Vagina (tissue), 2 donors: Measurements from ENCODE around the gene LIF. TPM values are rescaled to one million over a fixed set of nuclear protein-coding genes. Genes with fewer than 3 reads are reported as not detected.
A peak's percentile ranks its signal among the peaks of the same experiment; 100 is the strongest.

Experiments
- DNase-seq, 2 donors: peaks; one replicate each; pipeline ENCODE4 v3.0.0-alpha.2; 2017; ENCODE audit errors: extremely low spot score in 2 of 2
- H3K27ac ChIP-seq: fragments of 200-600 bp; sonication (generic); one replicate; pipeline ENCODE4 v1.5.1; 2019
- H3K27me3 ChIP-seq: fragments of 200-600 bp; sonication (generic); one replicate; pipeline ENCODE4 v1.5.1; 2019
- H3K36me3 ChIP-seq, 2 donors: fragments of 200-600 bp; sonication (generic); one replicate each; pipeline ENCODE4 v1.5.1; 2017 to 2019
- H3K4me1 ChIP-seq: fragments of 200-600 bp; sonication (generic); one replicate; pipeline ENCODE4 v1.5.1; 2019
- H3K4me3 ChIP-seq, 2 donors: fragments of 200-600 bp; sonication (generic); 1 replicate in 1 of 2; 2 replicates in 1 of 2; pipeline ENCODE4 v1.5.1; 2016 to 2019
- H3K9me3 ChIP-seq: fragments of 200-600 bp; sonication (generic); one replicate; pipeline ENCODE4 v1.5.1; 2019
- POLR2A ChIP-seq, 2 donors: fragments of 450-650 bp; IDR thresholded peaks; one replicate each; pipeline ENCODE4 v1.6.1; 2017; ENCODE audit warnings: antibody characterized with exemption in 2 of 2, mild to moderate bottlenecking in 2 of 2, moderate library complexity in 2 of 2
- POLR2AphosphoS5 ChIP-seq, 2 donors: sonication (generic); formaldehyde crosslinking; IDR thresholded peaks; one replicate each; pipeline ENCODE4 v1.9.0; 2017; ENCODE audit warnings: antibody characterized with exemption in 2 of 2, mild to moderate bottlenecking in 2 of 2, low read depth in 1 of 2; ENCODE audit not compliant: insufficient read depth in 1 of 2
- intact Hi-C: fragments of 100-400 bp; cut with DNase I; formaldehyde crosslinking; loops from one replicate; pipeline ENCODE4 v1.15.1; 2023
- total RNA-seq: library from RNA; depleted of rRNA; stranded (reverse); fragments of >200 nt; gene quantifications from one replicate; pipeline ENCODE4 v1.2.3, GENCODE V29; 2016
- TF ChIP-seq, protein P1 (sequence below), 3 experiments: fragments of 450-650 bp in 2 of 3; fragments of 200-600 bp in 1 of 3; sonication (generic) in 1 of 3; IDR thresholded peaks; one replicate each; pipeline ENCODE4 v1.5.1; 2017 to 2019; ENCODE audit warnings: antibody characterized with exemption in 3 of 3, mild to moderate bottlenecking in 2 of 3, moderate library complexity in 2 of 3

The LIF gene
- total RNA-seq, 1 donor from 2014 or later = 0.49 TPM

DNA sequence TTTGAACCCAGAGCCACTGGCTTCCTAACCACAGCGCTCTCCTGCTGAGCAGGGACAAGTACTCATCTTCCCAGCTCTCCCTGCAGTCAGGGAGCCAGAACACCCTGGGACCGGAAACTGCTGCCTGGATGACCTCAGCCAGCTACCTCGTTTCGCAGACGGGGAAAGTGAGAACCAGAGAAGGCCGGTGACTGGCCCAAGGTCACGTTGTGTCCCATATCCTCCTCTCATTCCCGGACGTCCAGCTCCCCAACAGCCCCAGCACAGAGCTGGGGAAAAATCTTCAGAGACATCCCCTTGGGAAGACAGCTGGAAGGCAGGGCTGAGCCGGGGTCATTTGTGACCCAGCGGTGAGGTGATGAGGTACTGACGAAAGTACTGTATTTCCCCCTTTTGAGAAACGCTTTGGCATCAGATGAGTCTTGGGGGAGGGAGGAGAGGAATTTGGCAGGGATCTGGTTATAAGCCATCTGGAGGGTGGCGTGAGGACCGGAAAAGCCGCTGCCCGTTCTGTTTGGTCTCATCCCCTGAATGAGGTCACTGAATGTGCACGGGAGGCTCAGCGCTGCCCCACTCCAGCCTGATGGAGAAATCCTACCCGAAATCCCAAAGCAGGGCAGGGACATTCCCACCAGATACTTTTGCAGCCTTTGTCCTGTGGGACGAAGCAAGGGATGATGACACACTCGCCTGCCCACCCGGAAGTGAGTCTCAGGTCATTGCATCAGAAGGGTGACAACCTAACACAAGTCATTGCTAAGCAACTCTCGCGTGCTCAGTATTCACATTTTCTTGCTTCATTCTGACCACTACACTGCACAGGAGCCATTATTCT lies 41.1 kb downstream of the LIF start:
- no peaks in the 10 kb centered on the region for H3K27me3 ChIP-seq
- TF ChIP-seq POLR2AphosphoS5 (IDR thresholded peaks at IDR 0.05; ENCODE audit: insufficient read depth in 1 of 2, low read depth in 1 of 2) = peak in 1 of 2 donors; percentile 57
- no peak for TF ChIP-seq POLR2A (IDR thresholded peaks at IDR 0.05)
- TF ChIP-seq, protein P1, sequence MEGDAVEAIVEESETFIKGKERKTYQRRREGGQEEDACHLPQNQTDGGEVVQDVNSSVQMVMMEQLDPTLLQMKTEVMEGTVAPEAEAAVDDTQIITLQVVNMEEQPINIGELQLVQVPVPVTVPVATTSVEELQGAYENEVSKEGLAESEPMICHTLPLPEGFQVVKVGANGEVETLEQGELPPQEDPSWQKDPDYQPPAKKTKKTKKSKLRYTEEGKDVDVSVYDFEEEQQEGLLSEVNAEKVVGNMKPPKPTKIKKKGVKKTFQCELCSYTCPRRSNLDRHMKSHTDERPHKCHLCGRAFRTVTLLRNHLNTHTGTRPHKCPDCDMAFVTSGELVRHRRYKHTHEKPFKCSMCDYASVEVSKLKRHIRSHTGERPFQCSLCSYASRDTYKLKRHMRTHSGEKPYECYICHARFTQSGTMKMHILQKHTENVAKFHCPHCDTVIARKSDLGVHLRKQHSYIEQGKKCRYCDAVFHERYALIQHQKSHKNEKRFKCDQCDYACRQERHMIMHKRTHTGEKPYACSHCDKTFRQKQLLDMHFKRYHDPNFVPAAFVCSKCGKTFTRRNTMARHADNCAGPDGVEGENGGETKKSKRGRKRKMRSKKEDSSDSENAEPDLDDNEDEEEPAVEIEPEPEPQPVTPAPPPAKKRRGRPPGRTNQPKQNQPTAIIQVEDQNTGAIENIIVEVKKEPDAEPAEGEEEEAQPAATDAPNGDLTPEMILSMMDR (IDR thresholded peaks at IDR 0.05) = no peak
- no peaks in the 10 kb centered on the region for H3K36me3 ChIP-seq
- H3K4me1 ChIP-seq = peaks cover 87% of the 10 kb centered on the region
- H3K9me3 ChIP-seq = no peaks in the 10 kb centered on the region
- peak in 1 of 2 donors; percentile 95 for DNase-seq
- peak overlapping the region; percentile 76 for H3K27ac ChIP-seq
- peak overlapping the region in 1 of 2 donors; percentile 22 for H3K4me3 ChIP-seq
- intact Hi-C loops = no loop called here

DNA sequence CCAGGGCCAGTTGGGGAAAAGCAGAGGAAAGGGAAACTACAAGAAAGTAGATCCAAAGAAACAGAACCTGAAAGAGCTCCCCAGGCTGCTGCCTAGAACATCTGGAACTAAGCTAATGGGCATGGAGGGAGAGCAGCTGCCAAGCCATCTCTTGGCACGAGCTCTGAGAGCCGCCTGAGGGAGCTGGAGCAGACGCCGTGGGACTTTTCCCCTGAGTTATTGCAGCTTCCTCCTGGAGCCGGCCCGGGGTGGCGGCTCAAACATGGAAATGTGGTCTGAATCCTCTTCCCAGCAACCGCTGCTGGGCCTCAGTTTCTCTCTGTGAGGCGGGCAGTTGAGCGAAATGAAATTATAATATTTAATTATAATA lies 41.8 kb downstream of the LIF start:
- intact Hi-C loops = no loop called here

DNA sequence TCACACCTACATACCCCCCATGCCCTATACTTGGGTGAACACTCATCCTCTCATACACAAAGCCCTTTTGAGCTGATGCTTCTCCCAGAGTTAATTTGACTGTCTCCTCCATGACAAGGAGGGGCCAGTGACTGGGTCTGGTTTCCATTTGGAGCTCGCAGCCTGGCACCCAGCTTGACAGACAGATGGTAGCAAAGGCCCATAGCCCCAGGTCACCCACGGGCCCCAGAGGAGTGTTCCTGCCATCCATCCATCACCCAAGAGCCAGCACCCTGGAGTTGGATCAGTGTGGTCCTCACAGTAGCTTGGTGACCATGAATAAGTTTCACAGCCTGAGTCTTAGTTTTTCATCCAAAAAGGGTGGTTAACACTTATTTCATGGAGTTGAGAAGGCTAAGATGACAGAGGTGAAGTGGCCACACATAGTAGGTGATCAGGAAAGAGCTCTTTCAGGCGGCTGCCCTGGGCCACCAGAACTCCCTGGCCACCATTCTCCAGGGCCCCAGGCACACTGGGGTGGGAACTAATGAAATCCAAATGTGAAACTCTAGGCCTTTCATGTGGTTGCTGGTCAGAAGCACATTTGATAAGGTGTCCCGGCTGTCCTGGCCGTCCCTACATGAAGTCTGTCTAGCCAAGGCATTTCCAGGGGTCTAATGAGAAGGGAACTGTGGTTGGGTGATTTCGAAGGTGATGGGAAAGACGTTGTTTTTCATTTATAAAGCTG lies 42.4 kb downstream of the LIF start:
- TF ChIP-seq POLR2A (IDR thresholded peaks at IDR 0.05) (no peak), POLR2AphosphoS5 (IDR thresholded peaks at IDR 0.05; ENCODE audit: insufficient read depth in 1 of 2, low read depth in 1 of 2) (no peak)
- TF ChIP-seq, protein P1 (IDR thresholded peaks at IDR 0.05) = no peak
- H3K4me1 ChIP-seq = peaks cover 75% of the 10 kb centered on the region
- H3K4me3 ChIP-seq = no peak overlapping the region
- intact Hi-C loops = no loop called here
- no peaks in the 10 kb centered on the region for H3K9me3 ChIP-seq
- no peaks in the 10 kb centered on the region for H3K36me3 ChIP-seq
- no peaks in the 10 kb centered on the region for H3K27me3 ChIP-seq
- DNase-seq = no peak
- H3K27ac ChIP-seq = peak overlapping the region; percentile 76

More for the DNA sequence above, 41.8 kb downstream of the LIF start:
- Histone ChIP-seq H3K27me3 (no peaks in the 10 kb centered on the region), H3K4me3 (no peak overlapping the region), H3K9me3 (no peaks in the 10 kb centered on the region), H3K4me1 (peaks cover 81% of the 10 kb centered on the region), H3K36me3 (no peaks in the 10 kb centered on the region), H3K27ac (peak overlapping the region; percentile 76)
- TF ChIP-seq, protein P1 (IDR thresholded peaks at IDR 0.05) = no peak
- peak in 1 of 2 donors; percentile 9 for TF ChIP-seq POLR2AphosphoS5 (IDR thresholded peaks at IDR 0.05; ENCODE audit: insufficient read depth in 1 of 2, low read depth in 1 of 2)
- no peak for DNase-seq

DNA sequence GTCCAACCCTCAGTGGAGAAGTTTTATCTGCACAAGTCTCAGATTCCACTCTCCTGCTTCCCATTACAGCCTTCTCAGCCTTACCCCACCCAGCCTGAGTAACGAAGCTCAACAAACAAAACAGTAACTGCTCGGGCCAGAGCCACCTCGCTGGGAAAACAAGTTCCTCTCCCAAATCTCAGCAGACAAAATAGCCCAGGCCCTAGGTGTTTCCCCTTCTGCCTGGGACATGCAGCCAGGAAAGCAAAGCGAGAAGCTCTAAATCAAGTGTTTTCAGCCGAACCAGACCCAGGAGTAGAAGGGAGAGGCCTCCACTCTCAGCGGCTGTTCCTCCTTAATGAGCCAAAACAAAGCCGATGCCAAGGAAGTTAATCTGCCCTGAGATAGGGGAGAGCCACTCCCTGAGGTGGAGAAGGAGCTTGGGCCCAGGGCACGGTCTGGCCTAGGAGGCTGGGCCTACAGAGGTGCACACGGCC lies 44.0 kb downstream of the LIF start:
- Histone ChIP-seq H3K4me1 (peaks cover 74% of the 10 kb centered on the region), H3K9me3 (no peaks in the 10 kb centered on the region), H3K27ac (peak overlapping the region; percentile 83), H3K4me3 (no peak overlapping the region), H3K36me3 (no peaks in the 10 kb centered on the region), H3K27me3 (no peaks in the 10 kb centered on the region)
- intact Hi-C loops = no loop called here
- peak; percentile 27 to 55 for TF ChIP-seq POLR2AphosphoS5 (IDR thresholded peaks at IDR 0.05; ENCODE audit: insufficient read depth in 1 of 2, low read depth in 1 of 2)
- TF ChIP-seq, protein P1 (IDR thresholded peaks at IDR 0.05) = no peak
- DNase-seq = no peak
